K562 (cell line): ENCODE measurements around the gene WDR62. TPM values are rescaled to one million over a fixed set of nuclear protein-coding genes. Genes with fewer than 3 reads are reported as not detected.

Experiments
- CHD7 ChIP-seq: fragments of 200-600 bp; sonication (generic); IDR thresholded peaks from one replicate; pipeline ENCODE4 v1.6.1; 2012; ENCODE audit warnings: mild to moderate bottlenecking, low read depth, low read length, inconsistent platforms
- FOSL1 ChIP-seq: fragments of 200-800 bp; sonication (Bioruptor generic); conservative IDR thresholded peaks from 2 replicates; pipeline ENCODE4 v1.6.1; 2016; ENCODE audit warnings: missing genetic modification characterization, missing compliant biosample characterization
- FOXA3 ChIP-seq, 2 experiments: fragments of 450-650 bp in 1 of 2; sonication (generic) in 1 of 2; formaldehyde crosslinking; IDR thresholded peaks in 1 of 2; conservative IDR thresholded peaks in 1 of 2; 2 replicates each; pipeline versions ENCODE4 v1.4.0 to v1.8.0; 2020 to 2022; ENCODE audit warnings: mild to moderate bottlenecking in 2 of 2, missing genetic modification reagents in 1 of 2
- HNRNPK ChIP-seq: fragments of 200-400 bp; formaldehyde crosslinking; IDR thresholded peaks from one replicate; pipeline ENCODE4 v1.6.1; 2018; ENCODE audit warnings: mild to moderate bottlenecking, low read depth, low read length; ENCODE audit not compliant: poor library complexity, severe bottlenecking
- KAT7 ChIP-seq: sonication (generic); formaldehyde crosslinking; IDR thresholded peaks from 2 replicates; pipeline ENCODE4 v1.8.0; 2022; ENCODE audit warnings: missing genetic modification reagents, mild to moderate bottlenecking, borderline replicate concordance
- SFPQ ChIP-seq: fragments of 200-400 bp; formaldehyde crosslinking; IDR thresholded peaks from 2 replicates; pipeline ENCODE4 v1.6.1; 2017; ENCODE audit warnings: mild to moderate bottlenecking, low read depth, low read length, moderate library complexity
- polyA plus RNA-seq, 8 experiments: library from polyadenylated mRNA; depleted of rRNA in 4 of 8; stranded (reverse) in 5 of 8; unstranded in 3 of 8; fragments of >200 nt; fragmentation: Nextera tagmentation in 2 of 8; fragmentation: Illumina TruSeq in 1 of 8; extraction: Ambion mirVana in 2 of 8; extraction: Trizol in 1 of 8; gene quantifications; 2 replicates each; pipeline versions ENCODE4 v1.2.1 to v1.2.3, GENCODE V29; 2011 to 2014; ENCODE audit warnings: inconsistent platforms in 1 of 8, missing spikeins in 1 of 8
- total RNA-seq, 7 experiments: library from RNA; depleted of rRNA in 6 of 7; stranded (reverse); fragments of >200 nt in 6 of 7; fragmentation: Illumina TruSeq in 2 of 7; extraction: Trizol in 2 of 7; gene quantifications; 2 replicates each; pipeline versions ENCODE4 v1.2.1 to v1.2.3, GENCODE V29; 2011 to 2021; ENCODE audit warnings: low replicate concordance in 1 of 7

WDR62 gene
- total and polyA plus RNA-seq, 9 of the 15 experiments (the other 6 are each of a cell fraction or from before 2014, with no cell fraction given), result 0.35 to 32.8 (median 14.4) TPM

GRCh38 chr19:36054733-36055686 is at the start of gene WDR62 (continued):
- TF ChIP-seq FOSL1 (tag) (no peak), CHD7 (no peak), SFPQ (no peak), KAT7 (CRISPR knock-in tag) (no peak), FOXA3 (CRISPR knock-in tag; conservative IDR thresholded peaks at IDR 0.05 in 1 of 2, IDR thresholded peaks at IDR 0.05 in 1 of 2) (0 out of 4 replicates have a peak, but pooled peaks of 1 of the 2 experiments have one; percentile 7), HNRNPK (no peak)
